HepG2 (cell line): ENCODE data around the gene RALY. TPM values are rescaled to one million over a fixed set of nuclear protein-coding genes. Genes with fewer than 3 reads are reported as not detected.

ENCODE experiments used
- BRCA1 ChIP-seq: sonication (generic); formaldehyde crosslinking; IDR thresholded peaks from 2 replicates; pipeline ENCODE4 v1.4.0; 2020; ENCODE audit warnings: missing genetic modification reagents
- CAMTA2 ChIP-seq: sonication (generic); formaldehyde crosslinking; IDR thresholded peaks from 2 replicates; pipeline ENCODE4 v1.4.0; 2020; ENCODE audit warnings: mild to moderate bottlenecking, missing genetic modification reagents, borderline replicate concordance
- CERS6 ChIP-seq: sonication (generic); formaldehyde crosslinking; IDR thresholded peaks from 2 replicates; pipeline ENCODE4 v1.5.0; 2020; ENCODE audit warnings: missing genetic modification reagents
- HNRNPLL ChIP-seq: fragments of 200-400 bp; formaldehyde crosslinking; IDR thresholded peaks from 2 replicates; pipeline ENCODE4 v1.6.1; 2017; ENCODE audit warnings: mild to moderate bottlenecking, low read depth, low read length; ENCODE audit not compliant: poor library complexity, severe bottlenecking
- IRF9 ChIP-seq: sonication (generic); formaldehyde crosslinking; IDR thresholded peaks from 2 replicates; pipeline ENCODE4 v1.8.0; 2022; ENCODE audit warnings: missing genetic modification reagents, mild to moderate bottlenecking, borderline replicate concordance
- MEF2D ChIP-seq: sonication (generic); formaldehyde crosslinking; IDR thresholded peaks from 2 replicates; pipeline ENCODE4 v1.5.1; 2020; ENCODE audit warnings: mild to moderate bottlenecking, missing genetic modification reagents
- NR2F1 ChIP-seq, 2 experiments: fragments of 450-650 bp in 1 of 2; formaldehyde crosslinking in 1 of 2; IDR thresholded peaks; 2 replicates each; pipeline versions ENCODE4 v1.5.0 to v1.6.1; 2016 to 2020; ENCODE audit warnings: mild to moderate bottlenecking in 1 of 2, missing compliant biosample characterization in 1 of 2, missing genetic modification reagents in 1 of 2, moderate library complexity in 1 of 2
- SNAPC2 ChIP-seq: sonication (generic); formaldehyde crosslinking; IDR thresholded peaks from 2 replicates; pipeline ENCODE4 v1.8.1; 2022; ENCODE audit warnings: mild to moderate bottlenecking, missing genetic modification reagents
- SP5 ChIP-seq: IDR thresholded peaks from 2 replicates; pipeline ENCODE4 v1.6.1; 2016; ENCODE audit warnings: low read depth, borderline replicate concordance
- STAT6 ChIP-seq: sonication (generic); formaldehyde crosslinking; IDR thresholded peaks from 2 replicates; pipeline ENCODE4 v1.4.0; 2020; ENCODE audit warnings: missing genetic modification reagents, mild to moderate bottlenecking, borderline replicate concordance
- TAF1 ChIP-seq: sonication (generic); formaldehyde crosslinking; IDR thresholded peaks from 2 replicates; pipeline ENCODE4 v1.4.0; 2020; ENCODE audit warnings: missing genetic modification reagents
- TFDP1 ChIP-seq: IDR thresholded peaks from 2 replicates; pipeline ENCODE4 v1.6.1; 2016; ENCODE audit warnings: missing compliant biosample characterization, missing genetic modification reagents, borderline replicate concordance
- THYN1 ChIP-seq: sonication (generic); formaldehyde crosslinking; IDR thresholded peaks from 2 replicates; pipeline ENCODE4 v1.8.1; 2023; ENCODE audit warnings: low read depth, mild to moderate bottlenecking, moderate library complexity, missing genetic modification reagents, borderline replicate concordance
- ZBTB25 ChIP-seq: IDR thresholded peaks from 2 replicates; pipeline ENCODE4 v1.6.1; 2018; ENCODE audit warnings: missing genetic modification reagents
- ZMAT3 ChIP-seq: sonication (generic); formaldehyde crosslinking; conservative IDR thresholded peaks from 2 replicates; pipeline ENCODE4 v1.7.0; 2021; ENCODE audit warnings: missing genetic modification reagents
- ZNF121 ChIP-seq: sonication (generic); formaldehyde crosslinking; IDR thresholded peaks from 2 replicates; pipeline ENCODE4 v1.5.0; 2020; ENCODE audit warnings: mild to moderate bottlenecking, missing genetic modification reagents
- ZNF335 ChIP-seq: sonication (generic); formaldehyde crosslinking; IDR thresholded peaks from 2 replicates; pipeline ENCODE4 v1.4.0; 2020; ENCODE audit warnings: missing genetic modification reagents
- ZNF574 ChIP-seq: sonication (generic); formaldehyde crosslinking; IDR thresholded peaks from 2 replicates; pipeline ENCODE4 v1.4.0; 2020; ENCODE audit warnings: missing genetic modification reagents
- polyA plus RNA-seq, 8 experiments: library from polyadenylated mRNA; depleted of rRNA in 3 of 8; stranded (reverse) in 7 of 8; unstranded in 1 of 8; fragments of >200 nt; fragmentation: Illumina TruSeq in 4 of 8; extraction: Trizol in 4 of 8; gene quantifications; 2 replicates each; pipeline versions ENCODE4 v1.2.1 to v1.2.3, GENCODE V29; 2011 to 2016; ENCODE audit warnings: low read depth in 4 of 8, missing spikeins in 1 of 8, mixed read lengths in 1 of 8; ENCODE audit not compliant: insufficient read depth in 1 of 8
- total RNA-seq, 5 experiments: library from RNA; depleted of rRNA; stranded (reverse); fragments of >200 nt; fragmentation: Illumina TruSeq; extraction: Trizol; gene quantifications; 2 replicates each; pipeline ENCODE4 v1.2.3, GENCODE V29; 2016; ENCODE audit warnings: low read depth in 1 of 5

Gene RALY
- total and polyA plus RNA-seq, 2 of the 13 experiments (the other 11 are each of a cell fraction or from before 2014, with no cell fraction given): 178 to 186 TPM

- no peak for TF ChIP-seq NR2F1 (CRISPR knock-in tag; IDR thresholded peaks at IDR 0.05)
- TF ChIP-seq BRCA1 (CRISPR knock-in tag): no peak
- TF ChIP-seq ZMAT3 (CRISPR knock-in tag): peak; percentile 32
- peak; percentile 85 for TF ChIP-seq TFDP1 (CRISPR knock-in tag)
- peak; percentile 63; the same call in 1 of the 2 replicates for TF ChIP-seq SNAPC2
- TF ChIP-seq ZNF121: peak; percentile 66; the same call in 1 of the 2 replicates
- 0 out of 2 replicates have a peak, but pooled peaks have one; percentile 76 for TF ChIP-seq THYN1
- TF ChIP-seq MEF2D (CRISPR knock-in tag): peak; percentile 88
- peak; percentile 91 for TF ChIP-seq IRF9 (CRISPR knock-in tag)
- TF ChIP-seq STAT6 (CRISPR knock-in tag): no peak
- no peak for TF ChIP-seq CERS6 (CRISPR knock-in tag)
- TF ChIP-seq SP5 (CRISPR knock-in tag): peak; percentile 96
- TF ChIP-seq CAMTA2 (CRISPR knock-in tag): no peak
- TF ChIP-seq HNRNPLL: peak; percentile 80
- peak; percentile 80 for TF ChIP-seq ZNF574 (CRISPR knock-in tag)
- TF ChIP-seq TAF1 (CRISPR knock-in tag): peak; percentile 94
- peak; percentile 37 for TF ChIP-seq ZBTB25
- TF ChIP-seq ZNF335 (CRISPR knock-in tag): no peak
Measured at GRCh38 chr20:33992923-33993575, 662 bp upstream of the RALY start (continued).
